ENCODE measurements around the gene ZNRF1.

DNA sequence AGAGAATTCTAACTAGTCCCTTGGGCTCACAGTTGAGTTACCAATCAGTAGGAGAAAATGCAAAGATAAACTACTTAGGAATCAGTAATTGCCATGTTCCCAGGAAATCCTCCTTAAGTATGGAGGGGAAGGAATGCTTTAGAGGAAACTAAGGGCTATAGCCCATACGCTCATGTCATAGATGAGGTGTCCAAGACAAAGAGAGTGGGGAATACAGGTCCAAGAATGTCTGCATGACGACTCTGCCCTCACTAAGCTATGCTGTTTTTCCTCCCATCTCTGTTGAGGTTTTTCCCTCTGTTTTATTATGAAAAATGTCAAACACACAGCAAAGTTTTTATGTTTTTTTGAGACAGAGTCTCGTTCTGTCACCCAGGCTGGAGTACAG is 101.8 kb downstream of the ZNRF1 start:
- TF ChIP-seq, protein P1, sequence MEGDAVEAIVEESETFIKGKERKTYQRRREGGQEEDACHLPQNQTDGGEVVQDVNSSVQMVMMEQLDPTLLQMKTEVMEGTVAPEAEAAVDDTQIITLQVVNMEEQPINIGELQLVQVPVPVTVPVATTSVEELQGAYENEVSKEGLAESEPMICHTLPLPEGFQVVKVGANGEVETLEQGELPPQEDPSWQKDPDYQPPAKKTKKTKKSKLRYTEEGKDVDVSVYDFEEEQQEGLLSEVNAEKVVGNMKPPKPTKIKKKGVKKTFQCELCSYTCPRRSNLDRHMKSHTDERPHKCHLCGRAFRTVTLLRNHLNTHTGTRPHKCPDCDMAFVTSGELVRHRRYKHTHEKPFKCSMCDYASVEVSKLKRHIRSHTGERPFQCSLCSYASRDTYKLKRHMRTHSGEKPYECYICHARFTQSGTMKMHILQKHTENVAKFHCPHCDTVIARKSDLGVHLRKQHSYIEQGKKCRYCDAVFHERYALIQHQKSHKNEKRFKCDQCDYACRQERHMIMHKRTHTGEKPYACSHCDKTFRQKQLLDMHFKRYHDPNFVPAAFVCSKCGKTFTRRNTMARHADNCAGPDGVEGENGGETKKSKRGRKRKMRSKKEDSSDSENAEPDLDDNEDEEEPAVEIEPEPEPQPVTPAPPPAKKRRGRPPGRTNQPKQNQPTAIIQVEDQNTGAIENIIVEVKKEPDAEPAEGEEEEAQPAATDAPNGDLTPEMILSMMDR (IDR thresholded peaks at IDR 0.05), result no peak
- TF ChIP-seq POLR2A (IDR thresholded peaks at IDR 0.05), result no peak

Measured in lower leg skin (tissue), 3 donors.